Astrocyte of the cerebellum (primary cell): ENCODE data around the gene ZG16B.

Source experiments
- DNase-seq: peaks from one replicate; pipeline ENCODE4 v3.0.0-alpha.2; 2011; ENCODE audit warnings: low read depth
- H3K4me3 ChIP-seq: 2 replicates; pipeline ENCODE4 v1.5.1; 2011; ENCODE audit warnings: mild to moderate bottlenecking, low read depth, low read length, moderate library complexity
- in situ Hi-C: cut with HindIII; loops from 2 replicates; pipeline ENCODE4 v1.10.0; 2017; ENCODE audit warnings: low sequenced_read_pairs
- TF ChIP-seq, protein P1 (sequence below): IDR thresholded peaks from 2 replicates; pipeline ENCODE4 v1.5.1; 2012; ENCODE audit warnings: low read length, low read depth, moderate library complexity, mild to moderate bottlenecking; ENCODE audit errors: missing control alignments

Gene ZG16B

DNA sequence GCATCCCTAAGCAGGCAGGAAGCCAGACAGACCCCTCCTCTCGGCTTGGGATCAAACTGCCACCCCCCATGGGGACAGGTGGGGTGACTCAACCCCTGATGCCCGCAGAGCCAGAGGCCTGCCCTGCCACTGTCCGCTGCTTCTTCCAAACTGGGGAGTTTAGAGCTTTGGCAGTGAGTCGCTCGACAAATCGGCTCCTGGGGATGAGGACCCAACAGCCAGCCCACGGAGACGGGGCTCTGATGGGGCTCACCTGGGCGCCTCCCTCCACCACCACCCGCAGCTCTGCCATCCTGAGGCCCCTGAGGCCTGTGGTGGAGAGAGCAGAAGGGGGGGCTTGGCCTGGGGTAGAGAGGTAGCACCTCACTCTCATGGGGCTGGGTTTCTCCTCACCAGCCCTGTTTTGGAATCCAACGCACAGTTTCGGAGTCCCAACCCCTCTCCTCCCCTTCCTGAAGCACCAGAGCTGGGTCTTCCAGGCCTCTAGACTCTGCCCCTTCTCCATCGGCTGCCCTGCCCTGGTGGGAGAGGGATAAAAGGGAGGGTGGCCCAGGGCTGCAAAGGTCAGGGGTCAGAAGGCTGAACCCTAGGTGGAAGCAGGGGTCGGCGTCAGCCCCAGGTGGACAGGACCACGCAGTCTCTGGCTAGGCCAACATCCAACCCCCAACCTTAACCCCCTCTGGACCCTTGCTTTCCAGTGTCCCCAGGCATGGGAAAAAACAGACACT lies 22.1 kb downstream of the ZG16B start:
- in situ Hi-C loops: no loop called here
- TF ChIP-seq, protein P1, sequence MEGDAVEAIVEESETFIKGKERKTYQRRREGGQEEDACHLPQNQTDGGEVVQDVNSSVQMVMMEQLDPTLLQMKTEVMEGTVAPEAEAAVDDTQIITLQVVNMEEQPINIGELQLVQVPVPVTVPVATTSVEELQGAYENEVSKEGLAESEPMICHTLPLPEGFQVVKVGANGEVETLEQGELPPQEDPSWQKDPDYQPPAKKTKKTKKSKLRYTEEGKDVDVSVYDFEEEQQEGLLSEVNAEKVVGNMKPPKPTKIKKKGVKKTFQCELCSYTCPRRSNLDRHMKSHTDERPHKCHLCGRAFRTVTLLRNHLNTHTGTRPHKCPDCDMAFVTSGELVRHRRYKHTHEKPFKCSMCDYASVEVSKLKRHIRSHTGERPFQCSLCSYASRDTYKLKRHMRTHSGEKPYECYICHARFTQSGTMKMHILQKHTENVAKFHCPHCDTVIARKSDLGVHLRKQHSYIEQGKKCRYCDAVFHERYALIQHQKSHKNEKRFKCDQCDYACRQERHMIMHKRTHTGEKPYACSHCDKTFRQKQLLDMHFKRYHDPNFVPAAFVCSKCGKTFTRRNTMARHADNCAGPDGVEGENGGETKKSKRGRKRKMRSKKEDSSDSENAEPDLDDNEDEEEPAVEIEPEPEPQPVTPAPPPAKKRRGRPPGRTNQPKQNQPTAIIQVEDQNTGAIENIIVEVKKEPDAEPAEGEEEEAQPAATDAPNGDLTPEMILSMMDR: no peak
- no peak for DNase-seq
- H3K4me3 ChIP-seq: no peak overlapping the region

DNA sequence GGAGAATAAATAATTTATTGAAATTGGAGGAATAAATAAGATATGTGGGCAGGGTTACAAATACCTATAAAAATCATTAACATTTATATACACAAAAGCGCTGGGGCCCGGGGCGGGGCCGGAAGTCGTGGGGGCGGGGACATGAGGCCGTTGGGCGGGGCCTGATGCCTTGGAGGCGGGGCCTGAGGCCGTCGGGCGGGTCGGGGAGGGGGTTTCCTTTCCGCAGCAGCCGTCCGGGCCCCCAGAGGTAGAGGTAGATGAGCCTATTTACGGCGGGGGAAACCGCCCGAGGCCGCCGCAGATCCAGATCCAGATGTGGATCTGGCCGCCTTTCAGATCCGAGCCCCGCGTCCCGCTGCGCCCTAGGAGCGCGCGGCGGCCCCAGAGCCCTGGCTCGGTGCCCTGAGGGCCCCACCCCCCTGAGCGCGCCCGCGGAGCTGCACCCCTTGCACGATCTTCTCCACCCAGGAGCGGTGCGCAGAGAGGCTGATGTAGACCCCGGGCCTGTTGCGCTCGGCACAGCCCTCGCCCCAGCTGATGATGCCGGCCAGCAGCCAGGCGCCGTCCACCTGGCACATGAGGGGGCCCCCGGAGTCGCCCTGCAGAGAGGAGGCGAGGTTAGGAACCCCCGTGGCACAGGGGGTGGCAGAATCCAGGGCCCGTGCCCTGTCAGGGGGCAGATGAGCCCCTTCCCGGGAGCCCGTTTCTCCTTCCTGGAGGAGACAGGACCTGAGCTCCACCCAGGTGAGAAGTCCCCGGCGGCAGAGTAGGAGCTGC lies 22.8 kb downstream of the ZG16B start:
- in situ Hi-C loops: no loop called here

DNA sequence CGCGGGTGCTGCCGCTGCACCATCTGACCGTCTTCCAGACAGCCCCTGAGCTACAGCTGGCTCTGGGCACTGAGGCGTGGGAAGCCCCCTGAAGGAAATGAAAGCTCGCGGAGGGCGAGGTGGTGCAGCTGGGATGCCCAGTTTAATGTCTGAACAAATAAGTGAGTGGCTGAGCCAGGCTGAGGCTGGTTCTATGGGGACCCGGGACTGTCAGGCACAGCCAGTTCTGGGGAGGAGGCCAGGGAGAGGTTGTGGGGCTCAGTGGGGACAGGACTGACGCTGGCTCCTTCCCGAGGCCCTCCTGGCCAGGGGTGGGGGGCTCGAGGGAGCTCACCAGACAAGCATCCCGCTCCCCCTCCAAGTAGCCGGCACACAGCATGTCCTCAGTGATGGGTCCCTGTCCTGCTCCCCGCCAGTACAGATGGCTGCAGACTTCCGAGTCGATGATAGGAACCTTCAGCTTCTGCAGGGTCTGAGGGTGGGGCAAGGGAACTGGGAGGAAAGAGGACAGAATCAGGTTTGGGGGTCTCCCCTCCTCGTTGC lies 23.5 kb downstream of the ZG16B start:
- in situ Hi-C loops: no loop called here
- TF ChIP-seq, protein P1: no peak
- H3K4me3 ChIP-seq: no peak overlapping the region
- DNase-seq: no peak

More for the DNA sequence above, 22.8 kb downstream of the ZG16B start:
- H3K4me3 ChIP-seq: no peak overlapping the region
- no peak for DNase-seq
- TF ChIP-seq, protein P1: no peak

DNA sequence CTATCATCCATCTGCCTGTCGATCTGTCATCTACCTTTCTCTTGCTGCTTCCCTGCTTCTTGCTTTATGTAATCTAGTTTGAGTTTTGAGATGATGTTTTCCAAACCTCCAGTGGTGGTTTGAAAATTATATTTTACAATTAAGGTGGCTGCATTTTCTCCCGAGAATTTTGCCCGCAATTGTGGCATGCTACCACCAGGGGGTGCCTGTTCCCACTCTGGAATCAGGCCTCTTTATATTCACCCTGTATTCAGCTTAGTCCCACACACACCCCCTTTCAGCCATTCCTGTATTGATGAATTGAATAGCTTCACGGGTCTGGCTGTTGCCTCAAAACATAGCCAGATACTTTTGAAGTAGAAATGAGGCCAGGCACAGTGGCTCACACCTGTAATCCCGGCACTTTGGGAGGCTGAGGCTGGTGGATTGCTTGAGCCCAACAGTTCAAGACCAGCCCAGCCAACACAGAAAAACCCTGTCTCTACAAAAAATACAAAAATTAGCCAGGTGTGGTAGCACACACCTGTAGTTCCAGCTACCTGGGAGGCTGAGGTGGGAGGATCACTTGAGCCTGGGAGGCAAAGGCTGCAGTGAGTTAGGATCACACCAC lies 24.7 kb downstream of the ZG16B start:
- TF ChIP-seq, protein P1: peak; percentile 38
- in situ Hi-C loops: no loop called here
- no peak for DNase-seq
- no peak overlapping the region for H3K4me3 ChIP-seq

DNA sequence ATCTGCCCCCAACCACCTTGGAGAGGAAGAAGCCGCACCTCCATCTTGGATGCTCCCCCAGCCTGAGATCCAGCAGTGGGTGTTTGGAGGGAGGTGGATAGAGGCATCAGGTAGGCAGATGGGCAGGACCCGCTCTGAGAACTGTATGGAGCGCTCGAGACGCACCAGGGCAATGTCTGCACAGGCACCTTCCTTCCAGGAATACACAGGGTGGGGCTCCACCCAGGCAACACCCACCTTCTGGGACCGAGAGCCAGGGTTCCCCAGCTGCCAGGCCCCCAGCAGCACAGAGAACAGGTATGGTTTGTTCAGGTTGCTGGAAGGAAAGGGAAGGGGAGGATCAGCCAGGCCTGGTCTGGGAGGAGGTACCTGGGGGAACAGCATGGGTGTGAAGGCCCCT lies 25.4 kb downstream of the ZG16B start:
- no peak for DNase-seq
- TF ChIP-seq, protein P1: no peak
- no peak overlapping the region for H3K4me3 ChIP-seq
- in situ Hi-C loops: no loop called here

DNA sequence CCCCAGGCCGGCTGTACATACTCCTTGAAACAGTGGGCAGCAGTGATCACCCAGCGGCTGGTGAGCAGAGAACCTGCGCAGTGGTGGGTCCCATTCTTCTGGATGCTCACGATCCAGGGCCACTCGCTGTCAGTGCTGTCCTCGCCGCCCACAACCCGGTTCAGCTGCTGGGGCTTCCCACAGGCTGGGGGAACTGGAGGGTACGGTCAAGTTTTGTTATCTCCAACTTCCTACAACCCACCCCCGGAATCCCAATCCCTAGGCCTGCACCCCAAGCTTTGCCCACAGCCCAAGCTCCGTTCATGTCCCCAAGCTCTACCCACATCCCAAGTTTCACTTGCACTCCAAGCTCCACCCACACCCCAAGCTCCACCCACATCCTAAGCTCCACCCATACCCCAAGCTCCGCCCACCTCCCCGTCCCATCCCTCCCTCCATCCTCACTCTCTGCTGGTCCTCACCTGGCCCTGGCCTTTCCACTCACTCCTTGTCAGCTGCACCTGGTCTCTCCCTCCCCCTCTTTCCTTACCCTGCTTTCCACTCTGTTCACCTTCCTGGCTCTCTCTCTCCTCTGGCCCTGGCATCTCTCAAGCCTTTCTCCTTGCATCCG lies 26.1 kb downstream of the ZG16B start:
- no peak for DNase-seq
- in situ Hi-C loops: no loop called here
- H3K4me3 ChIP-seq: no peak overlapping the region
- TF ChIP-seq, protein P1: no peak
